Subcutaneous adipose tissue (tissue), 4 donors: Measurements from ENCODE around the gene SMARCA2. TPM values are rescaled to one million over a fixed set of nuclear protein-coding genes. Genes with fewer than 3 reads are reported as not detected.

ENCODE experiments used
- CTCF ChIP-seq: fragments of 450-650 bp; IDR thresholded peaks from one replicate; pipeline ENCODE4 v1.5.1; 2016; ENCODE audit warnings: low read depth, mild to moderate bottlenecking, control low read depth, antibody characterized with exemption, moderate library complexity
- total RNA-seq, 4 donors: library from RNA; depleted of rRNA; stranded (reverse); fragments of >200 nt; gene quantifications; one replicate each; pipeline ENCODE4 v1.1.0, GENCODE V29; 2016

SMARCA2 gene
- total RNA-seq, 4 donors from 2014 or later: 116 to 186 (median 152) TPM

GRCh38 chr9:2015581-2016407 lies 647 bp downstream of the SMARCA2 start:
- TF ChIP-seq CTCF: no peak

GRCh38 chr9:2016408-2017330 lies 1.5 kb downstream of the SMARCA2 start:
- TF ChIP-seq CTCF: no peak

GRCh38 chr9:2017331-2018161 lies 2.4 kb downstream of the SMARCA2 start:
- TF ChIP-seq CTCF: no peak

GRCh38 chr9:2018162-2018643 lies 3.1 kb downstream of the SMARCA2 start:
- TF ChIP-seq CTCF: no peak

GRCh38 chr9:2018764-2019558 lies 3.8 kb downstream of the SMARCA2 start:
- no peak for TF ChIP-seq CTCF

GRCh38 chr9:2019723-2020122 lies 4.6 kb downstream of the SMARCA2 start:
- TF ChIP-seq CTCF: no peak
